Mammary epithelial cell (primary cell): ENCODE results near the gene FGF12.

ENCODE experiments used
- CTCF ChIP-seq, 2 donors: IDR thresholded peaks in 1 of 2; conservative IDR thresholded peaks in 1 of 2; 2 replicates each; pipeline ENCODE4 v1.5.1; 2011 to 2012; ENCODE audit warnings: inconsistent platforms in 2 of 2, low read length in 2 of 2, mild to moderate bottlenecking in 2 of 2, control low read depth in 1 of 2, low read depth in 1 of 2; ENCODE audit not compliant: insufficient read depth in 1 of 2; ENCODE audit errors: extremely low read depth in 1 of 2
- EZH2 ChIP-seq: IDR thresholded peaks from 2 replicates; pipeline ENCODE4 v1.6.1; 2012; ENCODE audit warnings: low read length, inconsistent platforms, borderline replicate concordance

- no peak for TF ChIP-seq CTCF (conservative IDR thresholded peaks at IDR 0.05 in 1 of 2, IDR thresholded peaks at IDR 0.05 in 1 of 2; ENCODE audit: extremely low read depth in 1 of 2, insufficient read depth in 1 of 2, low read depth in 1 of 2, low read length in 2 of 2)
- TF ChIP-seq EZH2, result no peak
Measured at GRCh38 chr3:192516820-192517219, 210.5 kb downstream of the FGF12 start.
